K562 (cell line): Measurements from ENCODE around the gene APBB2. TPM values are rescaled to one million over a fixed set of nuclear protein-coding genes. Genes with fewer than 3 reads are reported as not detected.

Experiments
- ATAC-seq: fragments of 200-7000 bp; cut with Tn5 transposase; 3 replicates; pipeline ENCODE4 v1.9.1; 2020; ENCODE audit warnings: moderate library complexity
- BruUV-seq: library from RNA; stranded (reverse); fragments of 400-500 nt; replicated peaks from 2 replicates; lab custom pipeline; 2021; lab: Mats Ljungman, UMichigan
- CTCF ChIA-PET: fragments of 300-600 bp; formaldehyde crosslinking; extraction: SDS; loops from one replicate; lab custom pipeline; 2021; ENCODE audit warnings: low intra/inter-chr PET ratio; lab: Yijun Ruan, JAX
- POLR2A ChIA-PET: fragments of 300-600, 350-650 bp; sonication (Branson Sonifier 250); formaldehyde crosslinking; extraction: SDS; loops from one replicate; lab custom pipeline; 2021; ENCODE audit warnings: antibody characterized with exemption, inconsistent platforms; lab: Yijun Ruan, JAX
- DNase-seq, 4 experiments: peaks; one replicate each; pipeline versions ENCODE4 v3.0.0 to v3.0.0-alpha.2; 2011 to 2018; ENCODE audit warnings: low spot score in 3 of 4, mixed read lengths in 3 of 4; ENCODE audit errors: extremely low read depth in 1 of 4
- FAIRE-seq: peaks from 2 replicates; lab custom pipeline; 2011; peaks lifted over from hg19 to GRCh38; lab: Jason Lieb, UNC
- H2AFZ ChIP-seq: 2 replicates; pipeline ENCODE4 v1.6.0; 2011; ENCODE audit warnings: low read depth, low read length, control low read depth, inconsistent platforms
- H3K27ac ChIP-seq: fragments of 200-600 bp; 3 replicates; pipeline ENCODE4 v1.8.0; 2011; ENCODE audit warnings: low read depth, mild to moderate bottlenecking, control low read depth, inconsistent platforms, low read length, moderate library complexity, mixed read lengths; ENCODE audit errors: extremely low read depth
- H3K27me3 ChIP-seq, 2 experiments: fragments of 300-600 bp in 1 of 2; 2 replicates in 1 of 2; 3 replicates in 1 of 2; pipeline versions ENCODE4 v1.6.0 to v1.8.0; 2011; ENCODE audit warnings: inconsistent platforms in 2 of 2, low read length in 2 of 2, mild to moderate bottlenecking in 1 of 2, mixed read lengths in 1 of 2, moderate library complexity in 1 of 2; ENCODE audit not compliant: control insufficient read depth in 2 of 2, insufficient read depth in 2 of 2
- H3K36me3 ChIP-seq: fragments of 300-600 bp; 3 replicates; pipeline ENCODE4 v1.8.0; 2011; ENCODE audit warnings: mild to moderate bottlenecking, low read length, inconsistent platforms; ENCODE audit not compliant: control insufficient read depth, insufficient read depth
- H3K4me1 ChIP-seq, 2 experiments: fragments of 200-600 bp in 1 of 2; replicated peaks in 1 of 2; 2 replicates in 1 of 2; 3 replicates in 1 of 2; pipeline versions ENCODE4 v1.5.1 to v1.8.0; 2011; ENCODE audit warnings: inconsistent platforms in 2 of 2, low read length in 2 of 2, mild to moderate bottlenecking in 1 of 2, mixed read lengths in 1 of 2, moderate library complexity in 1 of 2; ENCODE audit not compliant: control insufficient read depth in 2 of 2, insufficient read depth in 2 of 2
- H3K4me2 ChIP-seq: 2 replicates; pipeline ENCODE4 v1.6.1; 2011; ENCODE audit warnings: low read length, control low read depth, inconsistent platforms, mixed read lengths; ENCODE audit not compliant: insufficient read depth
- H3K4me3 ChIP-seq: fragments of 200-600 bp; sonication (generic), shearing (Covaris generic); 2 replicates; pipeline ENCODE4 v1.5.1; 2016; ENCODE audit warnings: control low read depth, inconsistent platforms
- H3K79me2 ChIP-seq: fragments of 200-600 bp; 3 replicates; pipeline ENCODE4 v1.8.0; 2011; ENCODE audit warnings: low read length, inconsistent platforms; ENCODE audit not compliant: control insufficient read depth, insufficient read depth
- H3K9ac ChIP-seq, 2 experiments: 2 replicates each; pipeline versions ENCODE4 v1.6.0 to v1.6.1; 2011; ENCODE audit warnings: low read depth in 2 of 2, low read length in 2 of 2, control low read depth in 1 of 2, inconsistent platforms in 1 of 2, mild to moderate bottlenecking in 1 of 2, mixed read lengths in 1 of 2; ENCODE audit not compliant: insufficient read depth in 1 of 2
- H3K9me1 ChIP-seq: one replicate; pipeline ENCODE4 v1.6.0; 2011; ENCODE audit warnings: inconsistent platforms, mild to moderate bottlenecking, low read length, moderate library complexity; ENCODE audit not compliant: control insufficient read depth, insufficient read depth
- H3K9me3 ChIP-seq: replicated peaks from 2 replicates; pipeline ENCODE4 v1.5.1; 2011; ENCODE audit warnings: low read depth, low read length, inconsistent platforms; ENCODE audit not compliant: control insufficient read depth, insufficient read depth
- H4K20me1 ChIP-seq: replicated peaks from 2 replicates; pipeline ENCODE4 v1.6.1; 2011; ENCODE audit warnings: low read length, inconsistent platforms, mixed read lengths; ENCODE audit not compliant: control insufficient read depth, insufficient read depth
- BRD4 ChIP-seq: fragments of 200-600 bp; sonication (generic); IDR thresholded peaks from 2 replicates; pipeline ENCODE4 v1.6.1; 2017; ENCODE audit warnings: inconsistent platforms
- CGGBP1 ChIP-seq: fragments of 250-450 bp; sonication (Bioruptor Pico); IDR thresholded peaks from 2 replicates; pipeline ENCODE4 v1.9.0; 2021; ENCODE audit warnings: mild to moderate bottlenecking
- EHMT2 ChIP-seq: fragments of 450-650 bp; IDR thresholded peaks from 2 replicates; pipeline ENCODE4 v1.6.1; 2018; ENCODE audit warnings: antibody characterized with exemption
- HNRNPLL ChIP-seq: fragments of 200-400 bp; formaldehyde crosslinking; IDR thresholded peaks from 2 replicates; pipeline ENCODE4 v1.6.1; 2017; ENCODE audit warnings: low read length, low read depth, mild to moderate bottlenecking; ENCODE audit not compliant: poor library complexity, severe bottlenecking
- ILK ChIP-seq: fragments of 450-650 bp; IDR thresholded peaks from 2 replicates; pipeline ENCODE4 v1.6.1; 2016; ENCODE audit warnings: missing genetic modification characterization, low read depth, mild to moderate bottlenecking, missing compliant biosample characterization, moderate library complexity, borderline replicate concordance
- MED1 ChIP-seq: sonication (generic); formaldehyde crosslinking; IDR thresholded peaks from 2 replicates; pipeline ENCODE4 v1.8.1; 2023; ENCODE audit warnings: missing genetic modification reagents, borderline replicate concordance
- MIER1 ChIP-seq: fragments of 450-650 bp; IDR thresholded peaks from 2 replicates; pipeline ENCODE4 v1.6.1; 2016; ENCODE audit warnings: antibody characterized with exemption, mild to moderate bottlenecking, low read depth
- NR2C2 ChIP-seq, 2 experiments: fragments of 200-800 bp in 1 of 2; sonication (Bioruptor generic) in 1 of 2; sonication (generic) in 1 of 2; formaldehyde crosslinking in 1 of 2; IDR thresholded peaks; 2 replicates each; pipeline versions ENCODE4 v1.6.1 to v1.8.0; 2016 to 2022; ENCODE audit warnings: mild to moderate bottlenecking in 1 of 2, missing compliant biosample characterization in 1 of 2, missing genetic modification characterization in 1 of 2, missing genetic modification reagents in 1 of 2
- SMAD2 ChIP-seq: fragments of 150-350 bp; IDR thresholded peaks from 2 replicates; pipeline ENCODE4 v1.6.1; 2014; ENCODE audit warnings: low read depth, mild to moderate bottlenecking, low read length
- SRSF9 ChIP-seq: fragments of 200-400 bp; formaldehyde crosslinking; IDR thresholded peaks from 2 replicates; pipeline ENCODE4 v1.6.1; 2017; ENCODE audit warnings: low read depth, low read length, borderline replicate concordance
- ZBTB2 ChIP-seq: fragments of 450-650 bp; IDR thresholded peaks from 2 replicates; pipeline ENCODE4 v1.6.1; 2016; ENCODE audit warnings: antibody characterized with exemption
- ZSCAN29 ChIP-seq: fragments of 450-650 bp; IDR thresholded peaks from 2 replicates; pipeline ENCODE4 v1.6.1; 2017
- WGBS: fragments of 100-300 bp; shearing (Covaris generic); methylation state at CpG from one replicate; pipeline ENCODE4 v1.1.6; 2016; ENCODE audit warnings: low coverage, mixed read lengths; ENCODE audit not compliant: insufficient coverage; ENCODE audit errors: missing lambda C conversion rate; 5-methylcytosine and 5-hydroxymethylcytosine counted together
- in situ Hi-C: fragments of 300-500 bp; cut with MboI; formaldehyde crosslinking; loops from 4 replicates; pipeline ENCODE4 v1.15.0; 2018; ENCODE audit warnings: inconsistent platforms, mixed read lengths
- intact Hi-C: fragments of 100-400 bp; cut with micrococcal nuclease; formaldehyde crosslinking; loops from 2 replicates; pipeline ENCODE4 v1.14.2; 2022
- polyA plus RNA-seq, 8 experiments: library from polyadenylated mRNA; depleted of rRNA in 4 of 8; stranded (reverse) in 5 of 8; unstranded in 3 of 8; fragments of >200 nt; fragmentation: Nextera tagmentation in 2 of 8; fragmentation: Illumina TruSeq in 1 of 8; extraction: Ambion mirVana in 2 of 8; extraction: Trizol in 1 of 8; gene quantifications; 2 replicates each; pipeline versions ENCODE4 v1.2.1 to v1.2.3, GENCODE V29; 2011 to 2014; ENCODE audit warnings: inconsistent platforms in 1 of 8, missing spikeins in 1 of 8
- total RNA-seq, 7 experiments: library from RNA; depleted of rRNA in 6 of 7; stranded (reverse); fragments of >200 nt in 6 of 7; fragmentation: Illumina TruSeq in 2 of 7; extraction: Trizol in 2 of 7; gene quantifications; 2 replicates each; pipeline versions ENCODE4 v1.2.1 to v1.2.3, GENCODE V29; 2011 to 2021; ENCODE audit warnings: low replicate concordance in 1 of 7

Gene APBB2
- total and polyA plus RNA-seq, 9 of the 15 experiments (the other 6 are each of a cell fraction or from before 2014, with no cell fraction given) = 0.08 to 2.1 (median 1.4) TPM

- Histone ChIP-seq H3K36me3 (no peaks in the 10 kb centered on the region), H3K9ac (no peak overlapping the region), H3K9me3 (no peaks in the 10 kb centered on the region), H4K20me1 (no peaks in the 10 kb centered on the region), H3K79me2 (no peaks in the 10 kb centered on the region), H3K4me1 (no peaks in the 10 kb centered on the region), H3K4me3 (no peak overlapping the region), H2AFZ (no peak overlapping the region), H3K27me3 (no peaks in the 10 kb centered on the region), H3K4me2 (no peak overlapping the region), H3K9me1 (no peaks in the 10 kb centered on the region), H3K27ac (no peak overlapping the region)
- intact Hi-C loops = no loop called here
- CTCF ChIA-PET = no interaction called here
- POLR2A ChIA-PET = no interaction called here
- no TSS peak for BruUV-seq
- in situ Hi-C loops = no loop called here
- ATAC-seq = no peak
- 0% methylated on average over 1 of the region's 1 CpG for WGBS
- DNase-seq = no peak
- no peak for TF ChIP-seq BRD4
- no peak for TF ChIP-seq HNRNPLL
- TF ChIP-seq NR2C2 (CRISPR knock-in tag; IDR thresholded peaks at IDR 0.05) = no peak
- no peak for TF ChIP-seq NR2C2 (tag; IDR thresholded peaks at IDR 0.05)
- no peak for TF ChIP-seq ZSCAN29
- no peak for TF ChIP-seq CGGBP1 (CRISPR knock-in tag)
- TF ChIP-seq MIER1 = no peak
- no peak for TF ChIP-seq SMAD2
- TF ChIP-seq MED1 = no peak
- no peak for TF ChIP-seq EHMT2
- no peak for TF ChIP-seq SRSF9
- no peak for TF ChIP-seq ILK (tag)
- no peak for TF ChIP-seq ZBTB2
- no peak for FAIRE-seq
These were observed 72.4 kb downstream of the APBB2 start for GRCh38 chr4:41141900-41142299.
